ENCODE results near the gene CDC42SE2.
A peak's percentile ranks its signal among the peaks of the same experiment; 100 is the strongest.

CDC42SE2 gene

GRCh38 chr5:131417240-131417869, 153.5 kb downstream of the CDC42SE2 start:
- ChIA-PET CTCF (interaction anchor here (0.9 to 2.2 kb wide), 5 partner anchors 7 to 590 kb away, joined by 3 to 15 read pairs (median 3); partner anchors contain the start of gene HINT1), POLR2A (interaction anchor here (0.6 kb wide), 1 partner anchor 209 kb away, joined by 3 read pairs; no protein-coding TSS in a partner anchor)
- TF ChIP-seq, protein P1, sequence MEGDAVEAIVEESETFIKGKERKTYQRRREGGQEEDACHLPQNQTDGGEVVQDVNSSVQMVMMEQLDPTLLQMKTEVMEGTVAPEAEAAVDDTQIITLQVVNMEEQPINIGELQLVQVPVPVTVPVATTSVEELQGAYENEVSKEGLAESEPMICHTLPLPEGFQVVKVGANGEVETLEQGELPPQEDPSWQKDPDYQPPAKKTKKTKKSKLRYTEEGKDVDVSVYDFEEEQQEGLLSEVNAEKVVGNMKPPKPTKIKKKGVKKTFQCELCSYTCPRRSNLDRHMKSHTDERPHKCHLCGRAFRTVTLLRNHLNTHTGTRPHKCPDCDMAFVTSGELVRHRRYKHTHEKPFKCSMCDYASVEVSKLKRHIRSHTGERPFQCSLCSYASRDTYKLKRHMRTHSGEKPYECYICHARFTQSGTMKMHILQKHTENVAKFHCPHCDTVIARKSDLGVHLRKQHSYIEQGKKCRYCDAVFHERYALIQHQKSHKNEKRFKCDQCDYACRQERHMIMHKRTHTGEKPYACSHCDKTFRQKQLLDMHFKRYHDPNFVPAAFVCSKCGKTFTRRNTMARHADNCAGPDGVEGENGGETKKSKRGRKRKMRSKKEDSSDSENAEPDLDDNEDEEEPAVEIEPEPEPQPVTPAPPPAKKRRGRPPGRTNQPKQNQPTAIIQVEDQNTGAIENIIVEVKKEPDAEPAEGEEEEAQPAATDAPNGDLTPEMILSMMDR (IDR thresholded peaks at IDR 0.05; ENCODE audit: control extremely low read depth, extremely low read depth, low read depth, missing control alignments), result peak; percentile 66
- peak; percentile 63 for DNase-seq (ENCODE audit: extremely low spot score)

DNA sequence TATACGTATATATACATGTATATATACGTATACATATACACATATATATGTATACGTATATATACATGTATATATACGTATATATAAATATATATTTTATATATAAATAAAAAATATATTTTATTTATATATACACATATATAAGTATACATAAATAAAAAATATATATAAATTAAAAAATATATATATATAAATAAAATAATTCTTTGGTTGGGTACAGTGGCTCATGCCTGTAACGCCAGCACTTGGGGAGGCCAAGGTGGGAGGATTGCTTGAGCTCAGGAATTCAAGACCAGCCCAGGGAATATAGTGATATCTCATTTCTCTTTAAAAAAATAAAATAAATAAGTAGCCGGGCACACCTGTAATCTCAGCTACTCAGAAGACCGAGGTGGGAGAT, 155.0 kb downstream of the CDC42SE2 start:
- TF ChIP-seq, protein P1 (IDR thresholded peaks at IDR 0.05; ENCODE audit: control extremely low read depth, extremely low read depth, low read depth, missing control alignments), result no peak
- POLR2A ChIA-PET, result interaction anchor here (0.6 kb wide), 1 partner anchor 254 kb away, joined by 3 read pairs; the partner anchor contains the start of gene HINT1
- no peak for DNase-seq (ENCODE audit: extremely low spot score)
- CTCF ChIA-PET, result interaction anchor here (0.9 to 4.0 kb wide), 6 partner anchors 8 to 547 kb away, joined by 3 to 15 read pairs (median 3); no protein-coding TSS in a partner anchor

DNA sequence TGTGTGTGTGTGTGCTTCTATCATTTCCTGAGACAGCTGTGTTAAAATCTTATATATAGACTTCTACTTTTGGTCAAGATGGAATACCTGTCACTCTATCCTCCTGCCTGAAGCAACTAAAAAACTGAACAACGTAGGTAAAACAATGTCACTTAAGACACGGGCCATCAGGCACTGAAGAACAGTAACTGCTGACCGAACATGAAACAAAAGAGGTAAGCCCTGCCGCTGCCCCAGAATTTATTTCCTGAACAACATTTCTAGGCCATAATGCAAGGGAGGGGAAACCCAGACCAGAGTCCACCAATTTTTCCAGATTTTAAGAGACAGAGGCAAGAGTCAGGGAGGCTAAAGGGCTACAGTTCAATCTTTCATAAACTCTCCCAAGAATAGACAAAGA, 156.0 kb downstream of the CDC42SE2 start:
- ChIA-PET POLR2A (no interaction called here), CTCF (interaction anchor here (0.9 to 4.0 kb wide), 5 partner anchors 10 to 548 kb away, joined by 3 to 15 read pairs (median 3); no protein-coding TSS in a partner anchor)
- TF ChIP-seq, protein P1 (IDR thresholded peaks at IDR 0.05; ENCODE audit: control extremely low read depth, extremely low read depth, low read depth, missing control alignments), result no peak
- DNase-seq (ENCODE audit: extremely low spot score), result peak; percentile 20

DNA sequence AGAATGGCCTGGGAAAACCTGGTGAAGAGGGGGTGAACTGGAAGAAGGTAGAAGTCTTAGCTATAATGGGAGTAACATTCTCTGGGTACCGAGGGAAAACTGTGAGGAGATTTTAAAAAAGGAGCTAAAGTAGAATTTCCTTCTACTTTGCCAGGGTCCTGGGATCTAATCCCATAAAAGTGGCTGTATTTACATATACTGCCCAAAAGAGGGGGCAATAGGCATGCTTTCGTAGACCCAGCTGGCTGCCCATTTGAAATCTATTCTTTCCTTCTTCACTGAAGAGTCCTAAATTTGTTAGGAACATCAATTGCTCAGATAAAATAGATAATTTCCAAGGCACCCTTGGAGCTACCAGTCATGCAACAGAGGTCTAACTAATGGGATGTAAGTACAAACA, 159.2 kb downstream of the CDC42SE2 start:
- TF ChIP-seq, protein P1 (IDR thresholded peaks at IDR 0.05; ENCODE audit: control extremely low read depth, extremely low read depth, low read depth, missing control alignments), result peak; percentile 42
- ChIA-PET CTCF (interaction anchor here (0.9 to 5.9 kb wide), 24 partner anchors 8 to 638 kb away, joined by 3 to 55 read pairs (median 4); partner anchors contain the start of genes ACSL6 and IL3), POLR2A (no interaction called here)
- no peak for DNase-seq (ENCODE audit: extremely low spot score)

- POLR2A ChIA-PET, result no interaction called here
- no peak for DNase-seq (ENCODE audit: extremely low spot score)
- CTCF ChIA-PET, result interaction anchor here (1.0 to 5.9 kb wide), 6 partner anchors 8 to 582 kb away, joined by 3 to 55 read pairs (median 3); no protein-coding TSS in a partner anchor
- TF ChIP-seq, protein P1 (IDR thresholded peaks at IDR 0.05; ENCODE audit: control extremely low read depth, extremely low read depth, low read depth, missing control alignments), result no peak
These were observed 162.2 kb downstream of the CDC42SE2 start for GRCh38 chr5:131426011-131426410.

- TF ChIP-seq, protein P1 (IDR thresholded peaks at IDR 0.05; ENCODE audit: control extremely low read depth, extremely low read depth, low read depth, missing control alignments), result no peak
- DNase-seq (ENCODE audit: extremely low spot score), result no peak
- CTCF ChIA-PET, result interaction anchor here (0.9 to 2.5 kb wide), 6 partner anchors 8 to 577 kb away, joined by 3 to 14 read pairs (median 4); no protein-coding TSS in a partner anchor
- POLR2A ChIA-PET, result no interaction called here
These were observed 166.9 kb downstream of the CDC42SE2 start for GRCh38 chr5:131430794-131431193.
